ENCODE results near the gene ALKBH6. TPM values are rescaled to one million over a fixed set of nuclear protein-coding genes. Genes with fewer than 3 reads are reported as not detected.
A peak's percentile ranks its signal among the peaks of the same experiment; 100 is the strongest.

The ALKBH6 gene
- total and polyA plus RNA-seq, 2 of the 13 experiments (the other 11 are each of a cell fraction or from before 2014, with no cell fraction given): 13.7 to 18.1 TPM

- TF ChIP-seq CREB1 (IDR thresholded peaks at IDR 0.05): peak; percentile 84
- TF ChIP-seq CREB1 (CRISPR knock-in tag; IDR thresholded peaks at IDR 0.05): peak; percentile 93
- TF ChIP-seq SRSF4 (IDR thresholded peaks at IDR 0.05; ENCODE audit: low read depth, low read length, poor library complexity, severe bottlenecking): no peak
- TF ChIP-seq ZNF230 (CRISPR knock-in tag; IDR thresholded peaks at IDR 0.05): no peak
- no peak for TF ChIP-seq ZBTB7A (CRISPR knock-in tag; IDR thresholded peaks at IDR 0.05)
- TF ChIP-seq, protein P1, sequence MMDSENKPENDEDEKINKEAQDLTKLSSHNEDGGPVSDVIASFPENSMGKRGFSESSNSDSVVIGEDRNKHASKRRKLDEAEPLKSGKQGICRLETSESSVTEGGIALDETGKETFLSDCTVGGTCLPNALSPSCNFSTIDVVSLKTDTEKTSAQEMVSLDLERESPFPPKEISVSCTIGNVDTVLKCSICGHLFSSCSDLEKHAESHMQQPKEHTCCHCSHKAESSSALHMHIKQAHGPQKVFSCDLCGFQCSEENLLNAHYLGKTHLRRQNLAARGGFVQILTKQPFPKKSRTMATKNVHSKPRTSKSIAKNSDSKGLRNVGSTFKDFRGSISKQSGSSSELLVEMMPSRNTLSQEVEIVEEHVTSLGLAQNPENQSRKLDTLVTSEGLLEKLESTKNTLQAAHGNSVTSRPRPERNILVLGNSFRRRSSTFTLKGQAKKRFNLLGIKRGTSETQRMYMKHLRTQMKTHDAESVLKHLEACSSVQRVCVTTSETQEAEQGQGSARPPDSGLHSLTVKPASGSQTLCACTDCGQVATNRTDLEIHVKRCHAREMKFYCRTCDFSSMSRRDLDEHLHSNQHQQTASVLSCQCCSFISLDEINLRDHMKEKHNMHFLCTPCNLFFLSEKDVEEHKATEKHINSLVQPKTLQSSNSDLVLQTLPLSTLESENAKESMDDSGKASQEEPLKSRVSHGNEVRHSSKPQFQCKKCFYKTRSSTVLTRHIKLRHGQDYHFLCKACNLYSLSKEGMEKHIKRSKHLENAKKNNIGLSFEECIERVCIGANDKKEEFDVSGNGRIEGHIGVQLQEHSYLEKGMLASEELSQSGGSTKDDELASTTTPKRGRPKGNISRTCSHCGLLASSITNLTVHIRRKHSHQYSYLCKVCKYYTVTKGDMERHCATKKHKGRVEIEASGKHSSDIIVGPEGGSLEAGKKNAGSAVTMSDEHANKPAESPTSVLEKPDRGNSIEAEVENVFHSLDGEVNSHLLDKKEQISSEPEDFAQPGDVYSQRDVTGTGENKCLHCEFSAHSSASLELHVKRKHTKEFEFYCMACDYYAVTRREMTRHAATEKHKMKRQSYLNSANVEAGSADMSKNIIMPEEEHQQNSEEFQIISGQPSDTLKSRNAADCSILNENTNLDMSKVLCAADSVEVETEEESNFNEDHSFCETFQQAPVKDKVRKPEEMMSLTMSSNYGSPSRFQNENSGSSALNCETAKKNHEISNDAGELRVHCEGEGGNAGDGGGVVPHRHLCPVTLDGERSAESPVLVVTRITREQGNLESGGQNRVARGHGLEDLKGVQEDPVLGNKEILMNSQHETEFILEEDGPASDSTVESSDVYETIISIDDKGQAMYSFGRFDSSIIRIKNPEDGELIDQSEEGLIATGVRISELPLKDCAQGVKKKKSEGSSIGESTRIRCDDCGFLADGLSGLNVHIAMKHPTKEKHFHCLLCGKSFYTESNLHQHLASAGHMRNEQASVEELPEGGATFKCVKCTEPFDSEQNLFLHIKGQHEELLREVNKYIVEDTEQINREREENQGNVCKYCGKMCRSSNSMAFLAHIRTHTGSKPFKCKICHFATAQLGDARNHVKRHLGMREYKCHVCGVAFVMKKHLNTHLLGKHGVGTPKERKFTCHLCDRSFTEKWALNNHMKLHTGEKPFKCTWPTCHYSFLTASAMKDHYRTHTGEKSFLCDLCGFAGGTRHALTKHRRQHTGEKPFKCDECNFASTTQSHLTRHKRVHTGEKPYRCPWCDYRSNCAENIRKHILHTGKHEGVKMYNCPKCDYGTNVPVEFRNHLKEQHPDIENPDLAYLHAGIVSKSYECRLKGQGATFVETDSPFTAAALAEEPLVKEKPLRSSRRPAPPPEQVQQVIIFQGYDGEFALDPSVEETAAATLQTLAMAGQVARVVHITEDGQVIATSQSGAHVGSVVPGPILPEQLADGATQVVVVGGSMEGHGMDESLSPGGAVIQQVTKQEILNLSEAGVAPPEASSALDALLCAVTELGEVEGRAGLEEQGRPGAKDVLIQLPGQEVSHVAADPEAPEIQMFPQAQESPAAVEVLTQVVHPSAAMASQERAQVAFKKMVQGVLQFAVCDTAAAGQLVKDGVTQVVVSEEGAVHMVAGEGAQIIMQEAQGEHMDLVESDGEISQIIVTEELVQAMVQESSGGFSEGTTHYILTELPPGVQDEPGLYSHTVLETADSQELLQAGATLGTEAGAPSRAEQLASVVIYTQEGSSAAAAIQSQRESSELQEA (CRISPR knock-in tag; IDR thresholded peaks at IDR 0.05; ENCODE audit: not compliant biosample characterization): no peak
- no peak for TF ChIP-seq ZNF33B (CRISPR knock-in tag; IDR thresholded peaks at IDR 0.05)
- TF ChIP-seq FOXO1 (CRISPR knock-in tag; IDR thresholded peaks at IDR 0.05): no peak; the same call in 1 of the 2 replicates
- TF ChIP-seq HMG20B (CRISPR knock-in tag; conservative IDR thresholded peaks at IDR 0.05): no peak
- TF ChIP-seq, protein P2, sequence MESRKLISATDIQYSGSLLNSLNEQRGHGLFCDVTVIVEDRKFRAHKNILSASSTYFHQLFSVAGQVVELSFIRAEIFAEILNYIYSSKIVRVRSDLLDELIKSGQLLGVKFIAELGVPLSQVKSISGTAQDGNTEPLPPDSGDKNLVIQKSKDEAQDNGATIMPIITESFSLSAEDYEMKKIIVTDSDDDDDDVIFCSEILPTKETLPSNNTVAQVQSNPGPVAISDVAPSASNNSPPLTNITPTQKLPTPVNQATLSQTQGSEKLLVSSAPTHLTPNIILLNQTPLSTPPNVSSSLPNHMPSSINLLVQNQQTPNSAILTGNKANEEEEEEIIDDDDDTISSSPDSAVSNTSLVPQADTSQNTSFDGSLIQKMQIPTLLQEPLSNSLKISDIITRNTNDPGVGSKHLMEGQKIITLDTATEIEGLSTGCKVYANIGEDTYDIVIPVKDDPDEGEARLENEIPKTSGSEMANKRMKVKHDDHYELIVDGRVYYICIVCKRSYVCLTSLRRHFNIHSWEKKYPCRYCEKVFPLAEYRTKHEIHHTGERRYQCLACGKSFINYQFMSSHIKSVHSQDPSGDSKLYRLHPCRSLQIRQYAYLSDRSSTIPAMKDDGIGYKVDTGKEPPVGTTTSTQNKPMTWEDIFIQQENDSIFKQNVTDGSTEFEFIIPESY (CRISPR knock-in tag; IDR thresholded peaks at IDR 0.05): no peak
- no peak for TF ChIP-seq ZSCAN22 (CRISPR knock-in tag; IDR thresholded peaks at IDR 0.05)
- TF ChIP-seq ZNF552 (CRISPR knock-in tag; IDR thresholded peaks at IDR 0.05; ENCODE audit: borderline replicate concordance): peak; percentile 93
- TF ChIP-seq IRF9 (CRISPR knock-in tag; IDR thresholded peaks at IDR 0.05; ENCODE audit: borderline replicate concordance): peak; percentile 75; the same call in 1 of the 2 replicates
- peak; percentile 88; the same call in 1 of the 2 replicates for TF ChIP-seq HOXD1 (CRISPR knock-in tag; IDR thresholded peaks at IDR 0.05)
- TF ChIP-seq ZNF180 (CRISPR knock-in tag; IDR thresholded peaks at IDR 0.05; ENCODE audit: borderline replicate concordance, low read depth): no peak
- TF ChIP-seq MAX (IDR thresholded peaks at IDR 0.05): peak; percentile 75
Measured at GRCh38 chr19:35995048-35995993, 18.7 kb downstream of the ALKBH6 start, which contains the start of gene SDHAF1 (continued).

Data from HepG2 (cell line).